GM23338 (cell line): ENCODE measurements around the gene SLC23A3. TPM values are rescaled to one million over a fixed set of nuclear protein-coding genes. Genes with fewer than 3 reads are reported as not detected.

Source experiments
- ATAC-seq: fragments of 200-7000 bp; cut with Tn5 transposase; 3 replicates; pipeline ENCODE4 v1.9.1; 2020
- DNase-seq: peaks from one replicate; pipeline ENCODE4 v3.0.0-alpha.2; 2015; ENCODE audit warnings: low spot score
- H2AFZ ChIP-seq: fragments of 200-600 bp; sonication (generic); 2 replicates; pipeline ENCODE4 v1.8.0; 2016; ENCODE audit warnings: antibody characterized with exemption, mild to moderate bottlenecking, moderate library complexity
- H3F3A ChIP-seq: fragments of 200-600 bp; sonication (generic); replicated peaks from 2 replicates; pipeline ENCODE4 v1.8.0; 2017; ENCODE audit warnings: antibody characterized with exemption, mixed run types, low read depth
- H3K27ac ChIP-seq: fragments of 200-600 bp; sonication (generic); 2 replicates; pipeline ENCODE4 v1.6.1; 2016; ENCODE audit warnings: low read depth
- H3K27me3 ChIP-seq: fragments of 200-600 bp; sonication (generic); 2 replicates; pipeline ENCODE4 v1.8.0; 2016; ENCODE audit warnings: mild to moderate bottlenecking, mixed run types, moderate library complexity; ENCODE audit not compliant: insufficient read depth
- H3K36me3 ChIP-seq: fragments of 200-600 bp; sonication (generic); 2 replicates; pipeline ENCODE4 v1.8.0; 2016; ENCODE audit warnings: mild to moderate bottlenecking; ENCODE audit not compliant: insufficient read depth
- H3K4me1 ChIP-seq: fragments of 200-600 bp; sonication (generic); 2 replicates; pipeline ENCODE4 v1.8.0; 2016; ENCODE audit warnings: mild to moderate bottlenecking, moderate library complexity; ENCODE audit not compliant: insufficient read depth
- H3K4me2 ChIP-seq: fragments of 200-600 bp; sonication (generic); 2 replicates; pipeline ENCODE4 v1.7.1; 2017; ENCODE audit warnings: mixed run types
- H3K4me3 ChIP-seq: fragments of 200-600 bp; sonication (generic); 2 replicates; pipeline ENCODE4 v1.6.1; 2016; ENCODE audit warnings: mixed run types
- H3K79me2 ChIP-seq: fragments of 200-600 bp; sonication (generic); replicated peaks from 2 replicates; pipeline ENCODE4 v1.8.0; 2017; ENCODE audit warnings: mild to moderate bottlenecking; ENCODE audit not compliant: insufficient read depth
- H3K9me2 ChIP-seq: fragments of 200-600 bp; sonication (generic); 2 replicates; pipeline ENCODE4 v1.8.0; 2017; ENCODE audit not compliant: insufficient read depth
- H4K20me1 ChIP-seq: fragments of 200-600 bp; sonication (generic); replicated peaks from 2 replicates; pipeline ENCODE4 v1.8.0; 2017; ENCODE audit warnings: mild to moderate bottlenecking; ENCODE audit not compliant: insufficient read depth
- H3K27ac Mint-ChIP-seq: 2 replicates; pipeline ENCODE4 v1.8.0; 2020; ENCODE audit warnings: inconsistent platforms, mild to moderate bottlenecking, moderate library complexity, mixed read lengths
- H3K27me3 Mint-ChIP-seq: 3 replicates; pipeline ENCODE4 v1.8.0; 2022; ENCODE audit warnings: low read depth, mild to moderate bottlenecking, moderate library complexity, mixed read lengths, inconsistent platforms; ENCODE audit not compliant: insufficient read depth, poor library complexity
- H3K36me3 Mint-ChIP-seq: 3 replicates; pipeline ENCODE4 v1.8.0; 2021; ENCODE audit warnings: low read depth, mild to moderate bottlenecking, inconsistent platforms, moderate library complexity, mixed read lengths
- H3K4me1 Mint-ChIP-seq: 3 replicates; pipeline ENCODE4 v1.8.0; 2020; ENCODE audit warnings: mild to moderate bottlenecking, inconsistent platforms, mixed read lengths
- H3K4me3 Mint-ChIP-seq: 3 replicates; pipeline ENCODE4 v1.8.0; 2021; ENCODE audit warnings: moderate library complexity, mild to moderate bottlenecking, inconsistent platforms, mixed read lengths
- H3K9me3 Mint-ChIP-seq: 3 replicates; pipeline ENCODE4 v1.8.0; 2020; ENCODE audit warnings: moderate library complexity, mild to moderate bottlenecking, inconsistent platforms, mixed read lengths
- CREB1 ChIP-seq: fragments of 250-450 bp; sonication (Bioruptor Pico); IDR thresholded peaks from 2 replicates; pipeline ENCODE4 v1.5.0; 2020; ENCODE audit warnings: low read depth, mild to moderate bottlenecking, moderate library complexity
- ETS1 ChIP-seq: IDR thresholded peaks from 2 replicates; pipeline ENCODE4 v1.6.1; 2016; ENCODE audit warnings: antibody characterized with exemption
- EZH2 ChIP-seq: fragments of 200-600 bp; sonication (generic); IDR thresholded peaks from one replicate; pipeline ENCODE4 v1.8.0; 2017; ENCODE audit warnings: antibody characterized with exemption, mild to moderate bottlenecking, low read depth; ENCODE audit not compliant: unreplicated experiment
- JUNB ChIP-seq: IDR thresholded peaks from one replicate; pipeline ENCODE4 v1.6.1; 2016; ENCODE audit warnings: antibody characterized with exemption; ENCODE audit not compliant: unreplicated experiment
- NANOG ChIP-seq: IDR thresholded peaks from 2 replicates; pipeline ENCODE4 v1.6.1; 2016; ENCODE audit warnings: antibody characterized with exemption, borderline replicate concordance
- POLR2AphosphoS5 ChIP-seq: IDR thresholded peaks from 2 replicates; pipeline ENCODE4 v1.6.1; 2016; ENCODE audit warnings: antibody characterized with exemption, low read depth
- STAT1 ChIP-seq: IDR thresholded peaks from one replicate; pipeline ENCODE4 v1.6.1; 2016; ENCODE audit warnings: antibody characterized with exemption; ENCODE audit not compliant: unreplicated experiment
- ZNF114 ChIP-seq: fragments of 250-450 bp; sonication (Bioruptor Pico); IDR thresholded peaks from 2 replicates; pipeline ENCODE4 v1.5.0; 2020; ENCODE audit warnings: mild to moderate bottlenecking, moderate library complexity
- ZNF331 ChIP-seq: fragments of 250-450 bp; sonication (Bioruptor Pico); IDR thresholded peaks from 2 replicates; pipeline ENCODE4 v1.5.0; 2020; ENCODE audit warnings: low read depth, mild to moderate bottlenecking, moderate library complexity
- polyA plus RNA-seq: library from polyadenylated mRNA; unstranded; fragments of >200 nt; fragmentation: Nextera tagmentation; extraction: Ambion mirVana; gene quantifications from 2 replicates; pipeline ENCODE4 v1.2.1, GENCODE V29; 2016
- total RNA-seq: library from RNA; depleted of rRNA; stranded (reverse); fragments of >200 nt; shearing (Covaris generic); gene quantifications from 2 replicates; pipeline ENCODE4 v1.2.3, GENCODE V29; 2014
- TF ChIP-seq, protein P1 (sequence below), 2 experiments: fragments of 200-600 bp in 1 of 2; sonication (generic) in 1 of 2; conservative IDR thresholded peaks; 2 replicates each; pipeline versions ENCODE4 v1.5.1 to v1.6.1; 2016 to 2017; ENCODE audit warnings: antibody characterized with exemption in 2 of 2, low read depth in 2 of 2, mild to moderate bottlenecking in 2 of 2, moderate library complexity in 1 of 2
- TF ChIP-seq, protein P2 (sequence below): IDR thresholded peaks from one replicate; pipeline ENCODE4 v1.6.1; 2018; ENCODE audit warnings: antibody characterized with exemption; ENCODE audit not compliant: unreplicated experiment

Gene SLC23A3
- total and polyA plus RNA-seq, 2 experiments from 2014 or later = 0.10 to 0.73 TPM

GRCh38 chr2:219124381-219125110, 45.3 kb downstream of the SLC23A3 start (continued):
- TF ChIP-seq CREB1 (no peak), POLR2AphosphoS5 (no peak), ZNF114 (no peak), JUNB (no peak), ETS1 (no peak), NANOG (no peak), EZH2 (no peak)
- TF ChIP-seq, protein P1, sequence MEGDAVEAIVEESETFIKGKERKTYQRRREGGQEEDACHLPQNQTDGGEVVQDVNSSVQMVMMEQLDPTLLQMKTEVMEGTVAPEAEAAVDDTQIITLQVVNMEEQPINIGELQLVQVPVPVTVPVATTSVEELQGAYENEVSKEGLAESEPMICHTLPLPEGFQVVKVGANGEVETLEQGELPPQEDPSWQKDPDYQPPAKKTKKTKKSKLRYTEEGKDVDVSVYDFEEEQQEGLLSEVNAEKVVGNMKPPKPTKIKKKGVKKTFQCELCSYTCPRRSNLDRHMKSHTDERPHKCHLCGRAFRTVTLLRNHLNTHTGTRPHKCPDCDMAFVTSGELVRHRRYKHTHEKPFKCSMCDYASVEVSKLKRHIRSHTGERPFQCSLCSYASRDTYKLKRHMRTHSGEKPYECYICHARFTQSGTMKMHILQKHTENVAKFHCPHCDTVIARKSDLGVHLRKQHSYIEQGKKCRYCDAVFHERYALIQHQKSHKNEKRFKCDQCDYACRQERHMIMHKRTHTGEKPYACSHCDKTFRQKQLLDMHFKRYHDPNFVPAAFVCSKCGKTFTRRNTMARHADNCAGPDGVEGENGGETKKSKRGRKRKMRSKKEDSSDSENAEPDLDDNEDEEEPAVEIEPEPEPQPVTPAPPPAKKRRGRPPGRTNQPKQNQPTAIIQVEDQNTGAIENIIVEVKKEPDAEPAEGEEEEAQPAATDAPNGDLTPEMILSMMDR (conservative IDR thresholded peaks at IDR 0.05; ENCODE audit: low read depth in 2 of 2) = no peak
- TF ChIP-seq, protein P2, sequence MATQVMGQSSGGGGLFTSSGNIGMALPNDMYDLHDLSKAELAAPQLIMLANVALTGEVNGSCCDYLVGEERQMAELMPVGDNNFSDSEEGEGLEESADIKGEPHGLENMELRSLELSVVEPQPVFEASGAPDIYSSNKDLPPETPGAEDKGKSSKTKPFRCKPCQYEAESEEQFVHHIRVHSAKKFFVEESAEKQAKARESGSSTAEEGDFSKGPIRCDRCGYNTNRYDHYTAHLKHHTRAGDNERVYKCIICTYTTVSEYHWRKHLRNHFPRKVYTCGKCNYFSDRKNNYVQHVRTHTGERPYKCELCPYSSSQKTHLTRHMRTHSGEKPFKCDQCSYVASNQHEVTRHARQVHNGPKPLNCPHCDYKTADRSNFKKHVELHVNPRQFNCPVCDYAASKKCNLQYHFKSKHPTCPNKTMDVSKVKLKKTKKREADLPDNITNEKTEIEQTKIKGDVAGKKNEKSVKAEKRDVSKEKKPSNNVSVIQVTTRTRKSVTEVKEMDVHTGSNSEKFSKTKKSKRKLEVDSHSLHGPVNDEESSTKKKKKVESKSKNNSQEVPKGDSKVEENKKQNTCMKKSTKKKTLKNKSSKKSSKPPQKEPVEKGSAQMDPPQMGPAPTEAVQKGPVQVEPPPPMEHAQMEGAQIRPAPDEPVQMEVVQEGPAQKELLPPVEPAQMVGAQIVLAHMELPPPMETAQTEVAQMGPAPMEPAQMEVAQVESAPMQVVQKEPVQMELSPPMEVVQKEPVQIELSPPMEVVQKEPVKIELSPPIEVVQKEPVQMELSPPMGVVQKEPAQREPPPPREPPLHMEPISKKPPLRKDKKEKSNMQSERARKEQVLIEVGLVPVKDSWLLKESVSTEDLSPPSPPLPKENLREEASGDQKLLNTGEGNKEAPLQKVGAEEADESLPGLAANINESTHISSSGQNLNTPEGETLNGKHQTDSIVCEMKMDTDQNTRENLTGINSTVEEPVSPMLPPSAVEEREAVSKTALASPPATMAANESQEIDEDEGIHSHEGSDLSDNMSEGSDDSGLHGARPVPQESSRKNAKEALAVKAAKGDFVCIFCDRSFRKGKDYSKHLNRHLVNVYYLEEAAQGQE = no peak

- no peaks in the 10 kb centered on the region for H3K9me3 Mint-ChIP-seq
- H3K36me3 Mint-ChIP-seq = no peaks in the 10 kb centered on the region
- H3K27me3 ChIP-seq = no peaks in the 10 kb centered on the region
- DNase-seq = no peak
- H3K27me3 Mint-ChIP-seq = peaks cover 5% of the 10 kb centered on the region
- H3K4me3 Mint-ChIP-seq = no peak overlapping the region
- H4K20me1 ChIP-seq = no peaks in the 10 kb centered on the region; the same call in 1 of the 2 replicates
- H3K4me2 ChIP-seq = 0 out of 2 replicates have a peak overlapping the region, but pooled peaks have one; percentile 43
- no peak overlapping the region for H3K27ac Mint-ChIP-seq
- H3K4me1 Mint-ChIP-seq = peaks cover 26% of the 10 kb centered on the region
- no peaks in the 10 kb centered on the region for H3K9me2 ChIP-seq
- H2AFZ ChIP-seq = no peak overlapping the region
- no peaks in the 10 kb centered on the region for H3K79me2 ChIP-seq
- peaks cover 10% of the 10 kb centered on the region; the same call in 1 of the 2 replicates for H3K4me1 ChIP-seq
- no peak overlapping the region for H3K4me3 ChIP-seq
- H3K27ac ChIP-seq = no peak overlapping the region
- ATAC-seq = peak; percentile 21; the same call in 2 of the 3 replicates
- H3F3A ChIP-seq = no peaks in the 10 kb centered on the region
- H3K36me3 ChIP-seq = no peaks in the 10 kb centered on the region
- TF ChIP-seq ZNF331 (CRISPR knock-in tag) = no peak
- TF ChIP-seq STAT1 = no peak
- TF ChIP-seq, protein P2 = no peak
- TF ChIP-seq, protein P1 (conservative IDR thresholded peaks at IDR 0.05; ENCODE audit: low read depth in 2 of 2) = no peak
- no peak for TF ChIP-seq CREB1
- no peak for TF ChIP-seq NANOG
- TF ChIP-seq ETS1 = no peak
Observed at GRCh38 chr2:219123356-219124135, 46.3 kb downstream of the SLC23A3 start.
